OCI-LY7 (cell line): ENCODE results near the gene HYKK. TPM values are rescaled to one million over a fixed set of nuclear protein-coding genes. Genes with fewer than 3 reads are reported as not detected.

Experiments
- Bru-seq: library from RNA; stranded (reverse); fragments of 400-500 nt; gene quantifications from one replicate; lab custom pipeline; 2021; lab: Mats Ljungman, UMichigan
- BruChase-seq, 2 experiments: library from RNA; stranded (reverse); fragments of 400-500 nt; gene quantifications; one replicate each; lab custom pipeline; 2021; lab: Mats Ljungman, UMichigan
- BruUV-seq: library from RNA; stranded (reverse); fragments of 400-500 nt; replicated peaks from 2 replicates; lab custom pipeline; 2021; lab: Mats Ljungman, UMichigan
- CTCF ChIA-PET: fragments of 300-600 bp; sonication (Branson Sonifier 250); formaldehyde crosslinking; loops from one replicate; lab custom pipeline; 2022; ENCODE audit warnings: antibody characterized with exemption; ENCODE audit not compliant: unreplicated experiment; lab: Charles Lee
- POLR2A ChIA-PET: fragments of 300-600 bp; sonication (Branson Sonifier 250); formaldehyde crosslinking; loops from one replicate; lab custom pipeline; 2022; ENCODE audit warnings: antibody characterized with exemption; lab: Charles Lee
- DNase-seq: peaks from one replicate; pipeline ENCODE4 v3.0.0-alpha.2; 2015; ENCODE audit warnings: low spot score
- H2AFZ ChIP-seq: fragments of 200-600 bp; sonication (generic), shearing (Covaris generic); 2 replicates; pipeline ENCODE4 v1.6.1; 2014; ENCODE audit warnings: mild to moderate bottlenecking, antibody characterized with exemption, low read length, moderate library complexity
- H3K27ac ChIP-seq: fragments of 200-600 bp; sonication (generic); 2 replicates; pipeline ENCODE4 v1.5.1; 2014; ENCODE audit warnings: mixed run types, low read depth, mild to moderate bottlenecking, moderate library complexity, low read length, inconsistent platforms; ENCODE audit not compliant: poor library complexity, severe bottlenecking
- H3K36me3 ChIP-seq: fragments of 200-600 bp; sonication (generic); 2 replicates; pipeline ENCODE4 v1.6.1; 2014; ENCODE audit warnings: mild to moderate bottlenecking, antibody characterized with exemption, low read length, moderate library complexity, mixed read lengths; ENCODE audit not compliant: insufficient read depth
- H3K4me1 ChIP-seq: fragments of 200-600 bp; sonication (generic); 2 replicates; pipeline ENCODE4 v1.5.1; 2014; ENCODE audit warnings: mild to moderate bottlenecking, low read length; ENCODE audit not compliant: insufficient read depth, poor library complexity, severe bottlenecking
- H3K4me2 ChIP-seq: fragments of 200-600 bp; sonication (generic); 2 replicates; pipeline ENCODE4 v1.6.1; 2014; ENCODE audit warnings: mild to moderate bottlenecking, low read length
- H3K4me3 ChIP-seq: fragments of 200-600 bp; sonication (generic); 2 replicates; pipeline ENCODE4 v1.5.1; 2014; ENCODE audit warnings: mild to moderate bottlenecking, low read depth, low read length; ENCODE audit not compliant: poor library complexity, severe bottlenecking
- H3K79me2 ChIP-seq: fragments of 200-600 bp; sonication (generic); 2 replicates; pipeline ENCODE4 v1.6.1; 2016; ENCODE audit warnings: low read depth, mild to moderate bottlenecking, low read length, moderate library complexity, mixed read lengths; ENCODE audit not compliant: insufficient read depth
- H3K9me2 ChIP-seq: fragments of 200-600 bp; sonication (generic); 2 replicates; pipeline ENCODE4 v1.6.1; 2016; ENCODE audit warnings: mild to moderate bottlenecking, low read length, mixed read lengths; ENCODE audit not compliant: insufficient read depth
- H3K9me3 ChIP-seq: fragments of 200-600 bp; sonication (generic); 2 replicates; pipeline ENCODE4 v1.6.1; 2014; ENCODE audit warnings: mild to moderate bottlenecking, mixed run types, low read length, mixed read lengths
- H4K20me1 ChIP-seq: fragments of 200-600 bp; sonication (generic); 2 replicates; pipeline ENCODE4 v1.6.1; 2014; ENCODE audit warnings: mild to moderate bottlenecking, antibody characterized with exemption, low read length, moderate library complexity, mixed read lengths; ENCODE audit not compliant: insufficient read depth
- EZH2phosphoT487 ChIP-seq: fragments of 200-600 bp; sonication (generic); IDR thresholded peaks from 2 replicates; pipeline ENCODE4 v1.6.1; 2018; ENCODE audit warnings: low read depth, borderline replicate concordance, mild to moderate bottlenecking, mixed run types, antibody characterized with exemption, low read length, moderate library complexity, mixed read lengths
- intact Hi-C: fragments of 100-400 bp; cut with micrococcal nuclease; formaldehyde crosslinking; loops from one replicate; pipeline ENCODE4 v1.10.0; 2022; ENCODE audit not compliant: unreplicated experiment
- long read RNA-seq: library from polyadenylated mRNA; stranded (forward); transcript quantifications from one replicate; pipeline ENCODE4 v2.0.0, GENCODE V29; 2022
- total RNA-seq, 2 experiments: library from RNA; depleted of rRNA in 1 of 2; stranded (reverse); fragments of >200 nt in 1 of 2; shearing (Covaris generic) in 1 of 2; gene quantifications; 2 replicates each; pipeline ENCODE4 v1.2.3, GENCODE V29; 2014 to 2022
- TF ChIP-seq, protein P1 (sequence below): fragments of 200-600 bp; sonication (generic); conservative IDR thresholded peaks from 2 replicates; pipeline ENCODE4 v1.5.1; 2014; ENCODE audit warnings: mild to moderate bottlenecking, antibody characterized with exemption, low read length, moderate library complexity, mixed read lengths

HYKK gene, protein sequence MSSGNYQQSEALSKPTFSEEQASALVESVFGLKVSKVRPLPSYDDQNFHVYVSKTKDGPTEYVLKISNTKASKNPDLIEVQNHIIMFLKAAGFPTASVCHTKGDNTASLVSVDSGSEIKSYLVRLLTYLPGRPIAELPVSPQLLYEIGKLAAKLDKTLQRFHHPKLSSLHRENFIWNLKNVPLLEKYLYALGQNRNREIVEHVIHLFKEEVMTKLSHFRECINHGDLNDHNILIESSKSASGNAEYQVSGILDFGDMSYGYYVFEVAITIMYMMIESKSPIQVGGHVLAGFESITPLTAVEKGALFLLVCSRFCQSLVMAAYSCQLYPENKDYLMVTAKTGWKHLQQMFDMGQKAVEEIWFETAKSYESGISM
- total RNA-seq (2014; rRNA removed; shearing (Covaris generic)): 0.31 TPM in 1 of 2 replicates, not detected in the other
- total RNA-seq (2022): 0.40 and 0.42 TPM in 2 replicates
- percentile 22 among the genes with signal in this experiment for Bru-seq, nascent RNA
- percentile 21 among the genes with signal in this experiment for BruChase-seq, experiment 1, labeled RNA remaining after a 6-hour chase
- BruChase-seq, experiment 2, labeled RNA remaining after a 2-hour chase: percentile 20 among the genes with signal in this experiment
- long read RNA-seq: 0 reads

DNA sequence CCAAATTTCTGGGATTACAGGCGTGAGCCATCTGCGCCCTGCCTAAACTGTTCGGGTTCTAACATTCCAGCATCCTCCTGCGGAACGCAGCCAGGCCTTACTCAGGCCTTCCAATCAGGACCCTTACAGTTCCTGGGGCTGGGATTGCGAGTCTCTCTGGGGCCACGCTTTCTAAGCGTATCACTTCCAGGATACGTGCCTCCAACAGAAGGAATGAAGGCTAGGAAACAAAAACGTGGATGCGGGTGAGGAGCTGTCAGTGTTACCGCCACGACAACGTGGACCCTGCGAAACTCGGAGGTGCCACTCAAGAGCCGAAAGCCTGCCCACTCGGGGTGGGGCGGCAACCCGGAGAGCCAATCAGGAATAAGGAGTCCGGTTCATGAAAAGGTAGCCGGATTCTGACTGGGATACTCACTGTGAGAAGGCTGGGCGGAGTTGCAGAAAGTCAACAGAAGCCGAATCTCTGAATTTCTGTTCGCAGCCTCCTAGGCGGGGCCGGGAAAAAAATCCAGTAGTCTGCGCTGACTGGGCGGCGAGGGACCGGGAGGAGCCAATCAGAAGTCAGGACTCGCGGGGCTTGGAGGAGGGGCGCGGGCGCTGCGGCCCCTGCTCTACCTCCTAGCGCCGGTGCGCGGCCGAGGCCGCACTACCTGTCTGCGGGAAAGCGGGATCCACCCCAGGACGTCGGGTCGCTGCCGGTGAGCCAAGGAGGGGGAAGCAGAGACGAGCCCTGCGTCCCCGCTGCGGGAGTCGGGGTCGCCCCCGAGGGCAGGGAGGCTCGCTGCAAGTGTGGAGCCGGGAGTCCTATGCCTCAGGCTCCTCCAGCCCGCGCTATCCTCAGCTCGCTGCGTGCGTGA is at the start of gene HYKK:
Gene HYKK, plus strand, starts transcription at position 607 of the 860 bp plus-strand sequence. CDS start 5,512 bp downstream, outside the sequence.
- TF ChIP-seq EZH2phosphoT487: no peak
- TF ChIP-seq, protein P1, sequence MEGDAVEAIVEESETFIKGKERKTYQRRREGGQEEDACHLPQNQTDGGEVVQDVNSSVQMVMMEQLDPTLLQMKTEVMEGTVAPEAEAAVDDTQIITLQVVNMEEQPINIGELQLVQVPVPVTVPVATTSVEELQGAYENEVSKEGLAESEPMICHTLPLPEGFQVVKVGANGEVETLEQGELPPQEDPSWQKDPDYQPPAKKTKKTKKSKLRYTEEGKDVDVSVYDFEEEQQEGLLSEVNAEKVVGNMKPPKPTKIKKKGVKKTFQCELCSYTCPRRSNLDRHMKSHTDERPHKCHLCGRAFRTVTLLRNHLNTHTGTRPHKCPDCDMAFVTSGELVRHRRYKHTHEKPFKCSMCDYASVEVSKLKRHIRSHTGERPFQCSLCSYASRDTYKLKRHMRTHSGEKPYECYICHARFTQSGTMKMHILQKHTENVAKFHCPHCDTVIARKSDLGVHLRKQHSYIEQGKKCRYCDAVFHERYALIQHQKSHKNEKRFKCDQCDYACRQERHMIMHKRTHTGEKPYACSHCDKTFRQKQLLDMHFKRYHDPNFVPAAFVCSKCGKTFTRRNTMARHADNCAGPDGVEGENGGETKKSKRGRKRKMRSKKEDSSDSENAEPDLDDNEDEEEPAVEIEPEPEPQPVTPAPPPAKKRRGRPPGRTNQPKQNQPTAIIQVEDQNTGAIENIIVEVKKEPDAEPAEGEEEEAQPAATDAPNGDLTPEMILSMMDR: no peak
- intact Hi-C loops: no loop called here
- Histone ChIP-seq H3K4me3 (peak within 1 kb of the TSS; percentile 67), H3K9me2 (no peaks in the 10 kb centered on the region), H4K20me1 (no peaks in the 10 kb centered on the region), H3K79me2 (no peaks in the 10 kb centered on the region), H3K36me3 (peaks cover under 1% of the 10 kb centered on the region; the same call in 1 of the 2 replicates), H3K27ac (no peak within 1 kb of the TSS), H3K4me1 (no peaks in the 10 kb centered on the region), H3K9me3 (no peaks in the 10 kb centered on the region), H2AFZ (peak within 1 kb of the TSS; percentile 85), H3K4me2 (peak within 1 kb of the TSS; percentile 69)
- CTCF ChIA-PET: no interaction called here
- peak; percentile 55 for DNase-seq
- POLR2A ChIA-PET: no interaction called here
- no TSS peak for BruUV-seq

DNA sequence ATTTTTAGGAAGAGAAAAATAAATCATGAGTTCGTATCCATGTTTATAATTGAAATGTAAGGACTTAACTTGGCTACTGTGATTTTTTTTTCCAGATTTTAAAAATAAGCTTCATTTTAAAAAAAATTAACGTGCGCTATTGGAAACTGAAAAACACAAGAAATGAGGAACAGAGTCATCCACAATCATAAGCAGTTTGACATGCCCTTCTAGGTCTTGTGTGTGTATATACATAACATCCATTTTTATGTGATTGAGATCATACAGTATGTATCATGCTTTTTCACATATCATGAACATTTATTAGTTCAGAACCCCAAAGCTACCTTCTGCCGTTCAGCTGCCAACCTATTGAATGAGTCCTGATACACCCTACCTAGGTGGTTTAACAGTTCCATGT is 46.6 kb upstream of the HYKK start:
- H4K20me1 ChIP-seq: peaks cover 24% of the 10 kb centered on the region; the same call in 1 of the 2 replicates
- peak overlapping the region; percentile 27 for H3K27ac ChIP-seq
- H3K9me3 ChIP-seq: no peaks in the 10 kb centered on the region
- CTCF ChIA-PET: no interaction called here
- H2AFZ ChIP-seq: no peak overlapping the region
- BruUV-seq: no TSS peak
- peak overlapping the region; percentile 36; the same call in 1 of the 2 replicates for H3K4me2 ChIP-seq
- POLR2A ChIA-PET: interaction anchor here (1.1 kb wide), 1 partner anchor 27 kb away, joined by 3 read pairs; no protein-coding TSS in a partner anchor
- no peaks in the 10 kb centered on the region for H3K9me2 ChIP-seq
- TF ChIP-seq EZH2phosphoT487: no peak
- TF ChIP-seq, protein P1: no peak
- H3K36me3 ChIP-seq: peaks cover 61% of the 10 kb centered on the region
- peaks cover 10% of the 10 kb centered on the region for H3K4me1 ChIP-seq
- H3K79me2 ChIP-seq: peaks cover 73% of the 10 kb centered on the region
- intact Hi-C loops: no loop called here
- DNase-seq: no peak
- no peak overlapping the region for H3K4me3 ChIP-seq
